COR-L47 (cell line): ENCODE measurements around the gene RGS3.
A peak's percentile ranks its signal among the peaks of the same experiment; 100 is the strongest.
"Not testable (repeated sequence)": the region's sequence is repeated elsewhere in the genome, so short reads cannot be mapped to it uniquely, and the experiment has no call there.

Experiments
- DNase-seq: peaks from one replicate; lab custom pipeline; 2025; lab: John Stamatoyannopoulos, UW

RGS3 gene

DNA sequence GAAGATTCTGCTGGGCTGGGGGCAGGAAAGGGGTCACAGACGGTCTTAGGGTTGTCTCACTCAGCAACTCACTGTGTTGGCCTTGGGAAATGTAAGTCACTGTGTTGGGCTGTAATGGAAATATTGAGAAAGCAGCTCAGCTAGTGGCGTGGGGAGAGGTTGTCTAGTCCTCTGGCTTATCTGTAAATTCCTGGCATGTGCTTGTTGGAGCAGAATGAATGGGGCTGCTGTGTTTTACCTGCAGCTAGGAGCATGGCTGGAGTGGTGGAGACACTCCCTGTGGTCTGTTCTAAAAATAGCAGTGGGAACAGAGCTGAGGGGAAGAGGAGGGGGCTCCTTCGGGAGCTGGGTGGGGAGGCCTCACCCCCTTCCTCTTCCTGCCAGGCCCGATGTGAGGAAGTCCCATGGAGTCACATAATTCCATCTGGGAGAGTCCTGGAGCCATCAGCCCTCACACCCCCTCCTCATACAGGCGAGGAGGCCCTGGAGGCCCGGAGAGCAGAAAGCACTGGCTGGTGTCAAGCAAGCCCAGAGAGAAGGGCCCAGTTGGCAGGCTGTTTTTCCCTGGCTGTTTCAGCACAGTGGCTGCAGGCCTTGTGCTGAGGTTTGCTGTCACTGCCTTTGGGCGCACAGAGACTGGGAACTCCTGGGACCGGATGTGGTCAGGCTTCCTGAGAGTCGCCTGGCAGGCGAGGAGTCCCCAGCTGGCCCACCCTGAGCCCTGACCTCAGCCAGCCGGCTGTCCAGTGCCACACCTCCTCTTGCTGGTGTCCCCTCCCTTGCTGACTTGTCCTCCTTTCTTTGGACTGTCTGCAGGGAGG is 84.9 kb downstream of the RGS3 start:
- no peak for DNase-seq

- DNase-seq: not testable (repeated sequence)
These were observed 86.4 kb downstream of the RGS3 start for GRCh38 chr9:113549892-113550291.

DNA sequence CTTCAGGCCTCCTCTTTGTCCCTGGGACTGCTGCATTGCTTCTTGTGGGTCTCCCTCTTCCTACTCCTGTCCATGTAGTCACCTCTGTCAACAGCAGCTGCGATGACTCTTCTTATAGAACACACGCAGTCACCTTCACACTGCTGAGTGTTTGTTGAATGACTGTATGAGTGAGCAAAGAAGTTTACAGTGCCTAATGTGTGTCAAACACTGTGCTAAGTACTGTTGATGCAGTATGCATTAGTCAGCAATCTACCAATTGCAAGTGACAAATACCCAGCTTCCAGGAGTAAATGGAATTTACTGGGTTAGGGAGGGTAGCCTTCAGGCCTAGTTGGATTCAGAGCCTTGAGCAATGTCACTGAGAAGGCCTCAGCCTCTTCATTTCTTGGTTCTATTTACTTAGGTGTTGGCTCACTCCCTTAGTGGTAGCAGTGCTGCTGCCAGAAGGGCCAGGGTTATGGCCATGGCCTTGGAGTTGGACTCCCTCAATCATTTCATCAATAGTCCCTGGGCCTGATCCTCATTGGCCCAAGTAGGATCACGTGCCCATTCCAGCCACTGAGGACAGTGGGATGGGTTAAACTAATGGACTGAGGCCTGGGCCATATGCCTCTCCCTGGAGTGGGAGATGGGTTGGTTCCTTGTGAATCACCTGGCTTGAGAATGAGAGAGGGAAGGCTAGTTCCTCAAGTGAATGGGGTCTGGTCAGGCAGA is 93.5 kb downstream of the RGS3 start:
- DNase-seq: no peak

DNA sequence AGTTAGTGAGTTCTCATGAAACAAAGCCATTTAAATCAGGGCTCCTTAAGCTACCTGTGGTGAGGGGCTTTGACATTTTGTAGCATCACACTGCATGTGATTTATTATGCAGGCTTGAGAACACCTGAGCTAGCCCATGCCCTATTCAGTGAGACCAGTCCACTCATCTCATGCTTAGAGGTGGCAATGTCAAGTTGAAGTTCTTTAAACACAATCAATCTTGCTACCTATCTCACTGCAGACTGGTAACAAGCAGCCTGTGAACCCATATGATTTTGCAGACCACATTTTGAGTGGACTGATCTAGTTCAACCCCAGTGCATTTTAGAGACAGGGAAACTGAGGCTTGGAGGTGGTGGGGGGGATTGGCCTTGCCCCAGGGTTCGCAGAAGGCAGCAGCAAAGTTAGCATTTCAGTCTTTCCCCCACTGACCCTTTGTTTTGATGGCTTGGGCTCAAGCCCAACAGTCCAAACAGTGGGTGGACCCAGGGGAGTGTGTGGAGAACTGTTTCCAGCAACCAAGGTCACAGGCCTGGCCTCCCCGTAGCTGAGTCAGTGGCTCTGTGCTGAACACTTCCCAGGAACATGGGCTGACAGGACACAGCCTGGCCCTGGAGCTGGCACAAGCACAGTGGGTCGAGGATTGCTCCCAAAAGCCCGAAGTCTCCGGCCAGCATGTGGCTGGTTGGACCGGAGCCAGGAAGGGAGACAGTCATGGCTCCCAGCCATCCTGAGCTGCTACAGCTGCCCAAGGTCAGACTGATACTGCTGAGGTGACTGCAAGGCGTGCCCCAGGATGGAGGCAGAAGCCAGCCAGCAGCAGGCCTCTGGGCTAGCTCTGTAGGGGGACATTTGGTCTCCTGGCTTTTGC is 95.3 kb downstream of the RGS3 start:
- DNase-seq: peak; percentile 11

DNA sequence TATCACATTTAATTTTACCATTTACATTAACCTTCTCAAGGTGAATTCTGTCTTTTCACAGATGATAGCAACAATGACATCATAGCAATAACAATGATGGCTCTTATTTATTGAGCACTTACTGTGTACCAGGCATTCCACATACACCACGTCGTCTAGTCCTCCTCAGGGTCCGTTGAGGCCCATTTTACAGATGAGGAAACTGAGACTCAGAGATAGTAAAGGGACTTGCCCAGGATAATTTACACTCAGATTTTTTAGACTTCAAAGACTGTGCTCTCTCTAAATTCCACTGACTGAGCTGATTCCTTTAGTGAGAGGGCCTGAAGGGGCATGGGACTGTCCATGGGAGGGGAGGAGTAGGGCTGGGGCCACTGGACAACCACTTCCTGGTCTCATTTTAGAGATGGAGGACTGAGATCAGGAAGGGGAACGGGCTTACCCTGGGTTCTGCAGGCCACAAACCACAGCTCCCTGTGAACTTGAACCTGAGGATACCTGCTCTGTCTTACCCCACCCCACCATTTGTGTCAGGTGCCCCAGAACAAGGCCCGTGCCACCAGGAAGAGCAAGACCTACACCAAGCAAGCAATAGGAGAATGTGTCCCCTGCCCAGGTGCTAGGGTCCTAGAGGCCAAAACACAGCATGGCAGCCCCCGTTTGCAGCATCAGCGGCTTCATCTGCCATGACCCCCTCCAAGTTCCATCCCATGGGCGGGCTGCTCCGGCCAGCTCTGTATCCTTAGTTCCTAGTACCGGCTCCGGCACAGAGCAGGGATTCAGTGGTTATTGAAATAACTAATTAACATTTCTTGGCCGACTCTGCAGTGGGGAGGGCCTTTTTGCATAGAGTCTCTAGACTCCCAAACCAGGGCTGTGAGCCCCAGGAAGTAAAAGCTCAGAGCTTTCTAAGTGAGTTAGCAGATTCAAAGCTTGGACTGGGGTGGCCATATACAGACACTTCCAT is 96.6 kb downstream of the RGS3 start:
- no peak for DNase-seq

- no peak for DNase-seq
These were observed 99.3 kb downstream of the RGS3 start for GRCh38 chr9:113562653-113563381.

- no peak for DNase-seq
These were observed 100.4 kb downstream of the RGS3 start for GRCh38 chr9:113563826-113564497.

GRCh38 chr9:113564498-113565237 is 101.1 kb downstream of the RGS3 start:
- peak; percentile 38 for DNase-seq

DNA sequence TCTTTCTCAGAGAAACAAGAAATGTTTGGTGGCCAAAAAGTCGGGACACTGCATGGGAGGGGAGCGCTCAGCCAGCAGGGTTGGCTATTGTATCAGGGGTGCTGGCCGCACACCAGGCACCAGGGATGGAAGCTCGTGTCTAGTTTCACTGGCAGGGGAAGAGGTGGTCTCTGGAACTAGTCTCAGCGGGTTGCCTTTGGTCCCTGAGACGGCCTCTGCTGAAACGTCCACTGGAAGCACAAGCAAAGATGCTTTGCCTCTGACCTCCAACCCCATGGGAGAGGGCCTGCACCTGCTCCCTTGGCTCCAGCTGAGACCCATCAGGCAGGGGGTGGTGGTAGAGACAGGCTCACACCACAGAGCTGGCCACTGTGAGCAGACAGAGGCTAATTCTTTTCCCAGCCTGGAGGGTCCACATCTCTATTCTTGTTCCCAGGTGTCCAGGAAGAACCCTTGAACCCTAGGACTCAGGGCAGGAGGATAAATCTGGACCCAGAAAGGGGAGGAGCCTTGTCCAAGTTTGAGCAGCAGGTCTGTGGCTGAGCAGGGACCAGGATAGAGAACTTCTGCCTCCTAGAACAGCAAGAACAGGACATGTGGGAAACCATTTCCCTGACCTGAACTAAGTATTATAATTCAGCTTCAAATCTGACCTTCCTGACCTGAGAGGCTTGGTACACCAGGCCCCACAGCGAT is 102.6 kb downstream of the RGS3 start:
- DNase-seq: no peak

DNA sequence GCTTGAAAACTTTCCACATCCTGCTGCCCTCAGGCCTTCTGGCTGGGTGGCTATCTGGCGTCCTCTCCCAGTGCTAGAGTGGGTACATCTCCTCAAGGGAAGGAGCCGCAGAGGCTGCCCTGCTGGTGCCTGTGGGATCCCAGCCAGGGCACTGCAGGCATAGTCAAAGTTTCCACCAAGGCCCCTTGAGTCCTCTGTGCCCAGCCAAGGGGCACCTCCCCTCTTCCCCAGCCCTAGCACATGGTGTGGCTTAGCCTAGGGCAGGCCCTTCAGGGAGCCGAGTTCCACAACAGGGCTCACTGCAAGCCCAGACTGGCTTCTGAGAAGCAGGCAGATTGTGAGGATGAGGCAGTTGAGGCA is 103.2 kb downstream of the RGS3 start:
- no peak for DNase-seq

- no peak for DNase-seq
These were observed 104.0 kb downstream of the RGS3 start for GRCh38 chr9:113567361-113568080.

DNA sequence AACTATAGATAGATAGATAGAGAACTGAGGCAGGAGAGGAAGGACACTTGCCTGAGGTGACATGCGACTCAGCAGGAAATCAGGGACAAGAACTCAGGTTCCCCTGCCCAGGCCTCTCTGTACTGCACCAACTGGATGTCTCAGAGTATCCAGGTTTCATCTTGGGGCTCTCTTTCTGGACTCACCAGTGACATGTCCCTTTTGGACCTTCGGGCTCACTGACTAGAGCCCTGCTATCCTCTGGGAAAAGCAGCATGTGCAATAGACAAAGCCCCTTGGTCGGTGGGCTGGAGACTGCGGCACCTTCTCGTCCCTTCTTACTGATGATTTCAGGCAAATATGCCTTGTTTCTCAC is 104.5 kb downstream of the RGS3 start:
- no peak for DNase-seq

- no peak for DNase-seq
These were observed 105.2 kb downstream of the RGS3 start for GRCh38 chr9:113568571-113569321.

DNA sequence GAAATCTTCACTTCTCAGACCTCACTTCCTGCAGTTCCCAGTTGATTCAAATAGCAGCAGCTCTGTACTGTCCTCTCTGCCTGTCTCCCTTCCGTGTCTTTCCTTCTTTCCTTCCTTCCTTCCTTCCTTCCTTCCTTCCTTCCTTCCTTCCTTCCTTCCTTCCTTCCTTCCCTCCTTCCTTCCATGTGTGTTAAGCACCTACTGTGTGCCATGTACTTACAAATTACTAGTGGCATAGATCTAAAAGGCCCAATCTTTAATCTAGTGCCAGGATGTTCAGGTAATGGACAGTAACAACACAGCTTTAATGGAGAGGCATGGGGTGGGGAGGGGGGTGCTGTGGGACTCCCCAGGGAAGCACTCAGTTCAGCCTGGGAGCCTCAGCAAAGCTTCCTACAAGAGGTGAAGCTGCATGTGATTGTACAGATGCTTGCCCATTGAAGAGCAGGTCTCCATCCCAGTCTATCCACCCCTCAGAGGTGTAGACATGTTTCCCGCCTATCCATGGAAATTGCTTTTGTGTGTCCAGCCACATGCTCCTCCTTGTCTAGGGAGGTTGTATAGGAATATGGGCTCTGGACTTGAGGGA is 106.0 kb downstream of the RGS3 start:
- DNase-seq: no peak

GRCh38 chr9:113570106-113570505 is 106.6 kb downstream of the RGS3 start:
- no peak for DNase-seq

GRCh38 chr9:113570749-113571711 is 107.5 kb downstream of the RGS3 start:
- DNase-seq: no peak
